HepG2 (cell line): ENCODE data around the gene HDHD3. TPM values are rescaled to one million over a fixed set of nuclear protein-coding genes. Genes with fewer than 3 reads are reported as not detected.
A peak's percentile ranks its signal among the peaks of the same experiment; 100 is the strongest.

Experiments used
- FOXM1 ChIP-seq: sonication (generic); formaldehyde crosslinking; IDR thresholded peaks from 2 replicates; pipeline ENCODE4 v1.5.0; 2020; ENCODE audit warnings: missing genetic modification reagents
- GMEB1 ChIP-seq: sonication (generic); formaldehyde crosslinking; IDR thresholded peaks from 2 replicates; pipeline ENCODE4 v1.5.1; 2020; ENCODE audit warnings: missing genetic modification reagents, mild to moderate bottlenecking, borderline replicate concordance
- KDM6A ChIP-seq: IDR thresholded peaks from 2 replicates; pipeline ENCODE4 v1.6.1; 2016; ENCODE audit warnings: low read depth
- SIX1 ChIP-seq: sonication (generic); formaldehyde crosslinking; IDR thresholded peaks from 2 replicates; pipeline ENCODE4 v1.4.0; 2020; ENCODE audit warnings: missing genetic modification reagents, borderline replicate concordance
- SKI ChIP-seq: fragments of 450-650 bp; IDR thresholded peaks from one replicate; pipeline ENCODE4 v1.6.1; 2018; ENCODE audit warnings: mild to moderate bottlenecking; ENCODE audit not compliant: partially characterized antibody
- SP5 ChIP-seq: IDR thresholded peaks from 2 replicates; pipeline ENCODE4 v1.6.1; 2016; ENCODE audit warnings: low read depth, borderline replicate concordance
- THAP7 ChIP-seq: sonication (generic); formaldehyde crosslinking; IDR thresholded peaks from 2 replicates; pipeline ENCODE4 v1.8.1; 2023; ENCODE audit warnings: mild to moderate bottlenecking, missing genetic modification reagents
- YEATS4 ChIP-seq: sonication (generic); formaldehyde crosslinking; IDR thresholded peaks from 2 replicates; pipeline ENCODE4 v1.4.0; 2020; ENCODE audit warnings: missing genetic modification reagents, borderline replicate concordance
- ZBTB4 ChIP-seq: sonication (generic); formaldehyde crosslinking; IDR thresholded peaks from 2 replicates; pipeline ENCODE4 v1.4.0; 2020; ENCODE audit warnings: missing genetic modification reagents, mild to moderate bottlenecking, borderline replicate concordance
- ZEB1 ChIP-seq: IDR thresholded peaks from 2 replicates; pipeline ENCODE4 v1.6.1; 2012; ENCODE audit warnings: mild to moderate bottlenecking, low read depth, inconsistent platforms; ENCODE audit not compliant: insufficient replicate concordance
- ZNF331 ChIP-seq: sonication (generic); formaldehyde crosslinking; IDR thresholded peaks from 2 replicates; pipeline ENCODE4 v1.4.0; 2020; ENCODE audit warnings: missing genetic modification reagents
- ZNF580 ChIP-seq: IDR thresholded peaks from 2 replicates; pipeline ENCODE4 v1.6.1; 2016; ENCODE audit warnings: low read depth, borderline replicate concordance
- polyA plus RNA-seq, 8 experiments: library from polyadenylated mRNA; depleted of rRNA in 3 of 8; stranded (reverse) in 7 of 8; unstranded in 1 of 8; fragments of >200 nt; fragmentation: Illumina TruSeq in 4 of 8; extraction: Trizol in 4 of 8; gene quantifications; 2 replicates each; pipeline versions ENCODE4 v1.2.1 to v1.2.3, GENCODE V29; 2011 to 2016; ENCODE audit warnings: low read depth in 4 of 8, missing spikeins in 1 of 8, mixed read lengths in 1 of 8; ENCODE audit not compliant: insufficient read depth in 1 of 8
- total RNA-seq, 5 experiments: library from RNA; depleted of rRNA; stranded (reverse); fragments of >200 nt; fragmentation: Illumina TruSeq; extraction: Trizol; gene quantifications; 2 replicates each; pipeline ENCODE4 v1.2.3, GENCODE V29; 2016; ENCODE audit warnings: low read depth in 1 of 5
- TF ChIP-seq, protein P1 (sequence below): sonication (generic); formaldehyde crosslinking; conservative IDR thresholded peaks from 2 replicates; pipeline ENCODE4 v1.5.0; 2020; ENCODE audit warnings: missing genetic modification reagents
- TF ChIP-seq, protein P2 (sequence below): sonication (generic); formaldehyde crosslinking; IDR thresholded peaks from 2 replicates; pipeline ENCODE4 v1.5.0; 2020; ENCODE audit warnings: missing genetic modification reagents

HDHD3 gene
- total and polyA plus RNA-seq, 2 of the 13 experiments (the other 11 are each of a cell fraction or from before 2014, with no cell fraction given), result 23.1 to 38.5 TPM

- TF ChIP-seq, protein P1, sequence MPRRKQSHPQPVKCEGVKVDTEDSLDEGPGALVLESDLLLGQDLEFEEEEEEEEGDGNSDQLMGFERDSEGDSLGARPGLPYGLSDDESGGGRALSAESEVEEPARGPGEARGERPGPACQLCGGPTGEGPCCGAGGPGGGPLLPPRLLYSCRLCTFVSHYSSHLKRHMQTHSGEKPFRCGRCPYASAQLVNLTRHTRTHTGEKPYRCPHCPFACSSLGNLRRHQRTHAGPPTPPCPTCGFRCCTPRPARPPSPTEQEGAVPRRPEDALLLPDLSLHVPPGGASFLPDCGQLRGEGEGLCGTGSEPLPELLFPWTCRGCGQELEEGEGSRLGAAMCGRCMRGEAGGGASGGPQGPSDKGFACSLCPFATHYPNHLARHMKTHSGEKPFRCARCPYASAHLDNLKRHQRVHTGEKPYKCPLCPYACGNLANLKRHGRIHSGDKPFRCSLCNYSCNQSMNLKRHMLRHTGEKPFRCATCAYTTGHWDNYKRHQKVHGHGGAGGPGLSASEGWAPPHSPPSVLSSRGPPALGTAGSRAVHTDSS (CRISPR knock-in tag), result no peak
- TF ChIP-seq ZEB1 (peak; percentile 76), KDM6A (CRISPR knock-in tag) (no peak), THAP7 (CRISPR knock-in tag) (0 out of 2 replicates have a peak, but pooled peaks have one; percentile 25), ZNF580 (CRISPR knock-in tag) (peak; percentile 59; the same call in 1 of the 2 replicates), ZNF331 (CRISPR knock-in tag) (peak; percentile 92), GMEB1 (peak; percentile 79), FOXM1 (CRISPR knock-in tag) (no peak), SIX1 (0 out of 2 replicates have a peak, but pooled peaks have one; percentile 16), ZBTB4 (peak; percentile 41; the same call in 1 of the 2 replicates), SP5 (CRISPR knock-in tag) (peak; percentile 72; the same call in 1 of the 2 replicates), SKI (peak; percentile 62), YEATS4 (CRISPR knock-in tag) (peak; percentile 98)
- TF ChIP-seq, protein P2, sequence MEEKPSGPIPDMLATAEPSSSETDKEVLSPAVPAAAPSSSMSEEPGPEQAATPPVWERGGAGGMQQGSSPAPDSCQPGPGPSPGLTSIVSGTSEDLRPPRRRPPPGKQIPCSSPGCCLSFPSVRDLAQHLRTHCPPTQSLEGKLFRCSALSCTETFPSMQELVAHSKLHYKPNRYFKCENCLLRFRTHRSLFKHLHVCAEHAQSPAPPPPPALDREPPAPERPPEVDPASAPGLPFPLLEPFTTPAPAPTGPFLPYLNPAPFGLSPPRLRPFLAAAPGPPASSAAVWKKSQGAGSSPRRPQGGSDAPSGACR, result peak; percentile 60
Measured at GRCh38 chr9:113340011-113340699, 36.6 kb downstream of the HDHD3 start, which contains the start of gene WDR31 (continued).
